Measurements from ENCODE around the gene NDUFS5.
"Not testable (repeated sequence)": the region's sequence is repeated elsewhere in the genome, so short reads cannot be mapped to it uniquely, and the experiment has no call there.

The NDUFS5 gene

DNA sequence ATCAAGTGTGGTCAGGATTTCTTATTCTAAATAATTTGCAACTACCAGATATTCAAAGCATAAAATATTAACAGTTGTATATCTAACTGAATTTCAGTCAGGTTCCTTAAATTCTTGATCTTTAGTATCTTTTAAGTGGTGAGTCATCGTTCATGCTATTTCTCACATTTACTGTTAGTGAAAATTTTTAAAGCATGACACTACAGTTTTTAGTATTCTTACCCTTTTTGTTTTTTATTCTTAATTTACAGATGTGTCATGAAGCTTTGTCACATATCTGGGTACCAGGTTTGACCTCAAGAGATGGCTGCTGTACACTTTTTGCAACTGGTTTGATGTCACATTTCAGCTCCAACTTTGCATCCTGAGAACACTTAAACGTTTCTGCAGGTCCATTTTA, 22.4 kb upstream of the NDUFS5 start:
- no peak overlapping the region for H3K14ac ChIP-seq (ENCODE audit: low read length in 2 of 2)
- DNase-seq = no peak
- no peak overlapping the region for H2BK5ac ChIP-seq (ENCODE audit: low read depth, low read length, poor library complexity, severe bottlenecking)
- H2AK5ac ChIP-seq (ENCODE audit: low read length, severe bottlenecking) = no peak overlapping the region
- H3K4ac ChIP-seq (ENCODE audit: low read depth in 1 of 2, low read length in 2 of 2) = no peak overlapping the region
- H2BK15ac ChIP-seq (ENCODE audit: low read depth, poor library complexity, severe bottlenecking) = no peak overlapping the region
- WGBS = 88% methylated on average over 1 of the region's 2 CpGs
- peaks cover 39 to 97% of the 10 kb centered on the region in 2 experiments for H3K36me3 ChIP-seq (ENCODE audit: control insufficient read depth in 1 of 2, insufficient read depth in 2 of 2, low read depth in 1 of 2, low read length in 2 of 2)
- peak overlapping the region; percentile 64 for H3K27ac ChIP-seq (ENCODE audit: low read length, poor library complexity, severe bottlenecking)
- H3K9me3 ChIP-seq (ENCODE audit: control insufficient read depth, low read length) = no peaks in the 10 kb centered on the region
- H3K4me3 ChIP-seq (ENCODE audit: insufficient read depth in 1 of 2, low read depth in 1 of 2, low read length in 2 of 2) = no peak overlapping the region
- H3K79me1 ChIP-seq (replicated peaks; ENCODE audit: low read length, poor library complexity, severe bottlenecking) = peaks cover 14% of the 10 kb centered on the region
- H3K18ac ChIP-seq (ENCODE audit: low read depth in 1 of 2, low read length in 2 of 2) = no peak overlapping the region
- H3K9ac ChIP-seq (ENCODE audit: low read length) = peak overlapping the region; percentile 48
- H3K23ac ChIP-seq (ENCODE audit: low read length in 2 of 2) = no peak overlapping the region
- H3K27me3 ChIP-seq (ENCODE audit: control insufficient read depth in 1 of 2, insufficient read depth in 1 of 2, low read length in 2 of 2) = no peaks in the 10 kb centered on the region
- no peak overlapping the region for H4K8ac ChIP-seq (ENCODE audit: low read length)
- no peak overlapping the region for H2BK120ac ChIP-seq (ENCODE audit: low read depth, low read length)
- H3K4me1 ChIP-seq (ENCODE audit: control insufficient read depth, insufficient read depth, low read depth, low read length) = peaks cover 4% of the 10 kb centered on the region
- no peak overlapping the region for H3K4me2 ChIP-seq (ENCODE audit: low read length, poor library complexity, severe bottlenecking)
- H2AFZ ChIP-seq (ENCODE audit: low read depth, low read length) = no peak overlapping the region
- no peak overlapping the region for H4K91ac ChIP-seq (ENCODE audit: low read length)
- H2BK12ac ChIP-seq (ENCODE audit: low read length in 2 of 2) = no peak overlapping the region

DNA sequence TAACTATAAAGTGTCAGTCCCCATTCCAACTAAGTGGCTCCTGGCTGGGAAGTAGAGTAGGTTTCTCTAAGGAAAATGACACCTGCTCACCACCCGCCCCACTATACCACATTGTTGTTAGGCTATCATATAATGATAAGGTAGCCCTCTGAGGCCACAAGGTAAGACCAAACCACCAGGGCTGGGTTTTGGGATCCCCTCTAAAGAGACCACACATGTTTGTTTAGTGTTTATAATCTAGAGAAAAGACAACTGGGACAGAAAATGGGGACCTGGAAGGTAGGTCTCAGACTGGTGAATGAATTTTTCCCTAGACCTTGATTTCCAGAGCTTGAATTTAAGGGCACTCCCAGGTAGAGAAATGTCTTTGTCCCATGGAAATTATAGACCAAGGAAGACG, 19.9 kb upstream of the NDUFS5 start:
- peaks cover 19% of the 10 kb centered on the region for H3K79me1 ChIP-seq (replicated peaks; ENCODE audit: low read length, poor library complexity, severe bottlenecking)
- no peak overlapping the region for H3K9ac ChIP-seq (ENCODE audit: low read length)
- H2BK120ac ChIP-seq (ENCODE audit: low read depth, low read length) = no peak overlapping the region
- no peak for DNase-seq
- H3K4me2 ChIP-seq (ENCODE audit: low read length, poor library complexity, severe bottlenecking) = no peak overlapping the region
- H4K91ac ChIP-seq (ENCODE audit: low read length) = no peak overlapping the region
- no peaks in the 10 kb centered on the region for H3K27me3 ChIP-seq (ENCODE audit: control insufficient read depth in 1 of 2, insufficient read depth in 1 of 2, low read length in 2 of 2)
- H3K36me3 ChIP-seq (ENCODE audit: control insufficient read depth in 1 of 2, insufficient read depth in 2 of 2, low read depth in 1 of 2, low read length in 2 of 2) = peaks cover 47 to 90% of the 10 kb centered on the region in 2 experiments
- H2BK12ac ChIP-seq (ENCODE audit: low read length in 2 of 2) = no peak overlapping the region
- H2BK5ac ChIP-seq (ENCODE audit: low read depth, low read length, poor library complexity, severe bottlenecking) = no peak overlapping the region
- no peak overlapping the region for H2AK5ac ChIP-seq (ENCODE audit: low read length, severe bottlenecking)
- H2BK15ac ChIP-seq (ENCODE audit: low read depth, poor library complexity, severe bottlenecking) = no peak overlapping the region
- WGBS = 100% methylated on average over 1 of the region's 2 CpGs
- no peak overlapping the region for H2AFZ ChIP-seq (ENCODE audit: low read depth, low read length)
- H3K4me1 ChIP-seq (ENCODE audit: control insufficient read depth, insufficient read depth, low read depth, low read length) = no peaks in the 10 kb centered on the region
- no peaks in the 10 kb centered on the region for H3K9me3 ChIP-seq (ENCODE audit: control insufficient read depth, low read length)
- no peak overlapping the region for H3K18ac ChIP-seq (ENCODE audit: low read depth in 1 of 2, low read length in 2 of 2)
- no peak overlapping the region for H3K4ac ChIP-seq (ENCODE audit: low read depth in 1 of 2, low read length in 2 of 2)
- H3K4me3 ChIP-seq (ENCODE audit: insufficient read depth in 1 of 2, low read depth in 1 of 2, low read length in 2 of 2) = no peak overlapping the region
- no peak overlapping the region for H3K27ac ChIP-seq (ENCODE audit: low read length, poor library complexity, severe bottlenecking)
- no peak overlapping the region for H3K14ac ChIP-seq (ENCODE audit: low read length in 2 of 2)
- H3K23ac ChIP-seq (ENCODE audit: low read length in 2 of 2) = no peak overlapping the region
- H4K8ac ChIP-seq (ENCODE audit: low read length) = no peak overlapping the region

DNA sequence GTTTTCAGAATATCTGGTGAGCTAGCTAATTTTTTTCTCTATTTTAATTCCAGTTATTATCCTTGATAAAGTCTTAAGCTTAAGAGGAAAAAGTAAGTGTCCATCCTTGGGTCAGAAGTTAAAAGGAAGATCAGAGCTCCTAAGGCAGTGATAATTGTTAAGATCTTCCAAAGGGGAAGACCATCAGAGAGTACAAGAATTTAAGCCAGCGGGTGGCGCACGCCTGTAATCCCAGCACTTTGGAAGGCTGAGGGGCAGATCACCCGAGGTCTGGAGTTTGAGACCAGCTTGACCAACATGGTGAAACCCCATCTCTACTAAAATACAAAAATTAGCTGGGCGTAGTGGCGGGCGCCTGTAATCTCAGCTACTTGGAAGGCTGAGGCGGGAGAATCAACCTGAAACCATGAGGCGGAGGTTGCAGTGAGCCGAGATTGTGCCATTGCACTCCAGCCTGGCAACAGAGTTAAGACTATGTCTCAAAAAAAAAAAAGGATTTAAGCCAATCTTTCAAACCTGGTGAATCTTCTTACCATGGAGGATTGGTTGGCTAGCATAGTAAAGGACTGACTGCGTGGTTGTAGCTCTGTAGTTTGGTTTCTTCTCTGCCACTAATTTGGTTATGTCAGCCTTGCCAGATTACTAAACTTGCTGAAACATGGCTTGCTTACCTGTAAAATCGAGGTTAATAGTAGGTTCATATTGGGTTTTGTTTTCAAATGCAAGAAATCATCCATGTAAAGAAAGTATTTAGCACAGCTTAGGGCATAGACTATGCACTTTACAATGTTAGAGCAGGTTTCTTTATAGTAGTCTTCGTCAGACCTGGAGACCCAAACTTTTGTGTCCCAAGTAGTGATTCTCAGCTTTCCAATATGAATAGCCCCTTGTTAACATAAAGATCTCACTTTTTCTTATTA, 19.2 kb upstream of the NDUFS5 start:
- Histone ChIP-seq H3K9me3 (ENCODE audit: control insufficient read depth, low read length) (no peaks in the 10 kb centered on the region), H2BK120ac (ENCODE audit: low read depth, low read length) (no peak overlapping the region), H3K36me3 (ENCODE audit: control insufficient read depth in 1 of 2, insufficient read depth in 2 of 2, low read depth in 1 of 2, low read length in 2 of 2) (peaks cover 45 to 87% of the 10 kb centered on the region in 2 experiments), H2BK15ac (ENCODE audit: low read depth, poor library complexity, severe bottlenecking) (no peak overlapping the region), H3K23ac (ENCODE audit: low read length in 2 of 2) (no peak overlapping the region), H3K27me3 (ENCODE audit: control insufficient read depth in 1 of 2, insufficient read depth in 1 of 2, low read length in 2 of 2) (no peaks in the 10 kb centered on the region), H3K18ac (ENCODE audit: low read depth in 1 of 2, low read length in 2 of 2) (no peak overlapping the region), H4K8ac (ENCODE audit: low read length) (no peak overlapping the region), H3K4me3 (ENCODE audit: insufficient read depth in 1 of 2, low read depth in 1 of 2, low read length in 2 of 2) (no peak overlapping the region), H2BK12ac (ENCODE audit: low read length in 2 of 2) (no peak overlapping the region), H2BK5ac (ENCODE audit: low read depth, low read length, poor library complexity, severe bottlenecking) (no peak overlapping the region), H2AK5ac (ENCODE audit: low read length, severe bottlenecking) (no peak overlapping the region), H3K4ac (ENCODE audit: low read depth in 1 of 2, low read length in 2 of 2) (no peak overlapping the region), H2AFZ (ENCODE audit: low read depth, low read length) (no peak overlapping the region), H3K79me1 (replicated peaks; ENCODE audit: low read length, poor library complexity, severe bottlenecking) (peaks cover 17% of the 10 kb centered on the region), H3K4me2 (ENCODE audit: low read length, poor library complexity, severe bottlenecking) (no peak overlapping the region), H3K4me1 (ENCODE audit: control insufficient read depth, insufficient read depth, low read depth, low read length) (no peaks in the 10 kb centered on the region), H3K9ac (ENCODE audit: low read length) (no peak overlapping the region), H3K27ac (ENCODE audit: low read length, poor library complexity, severe bottlenecking) (no peak overlapping the region), H4K91ac (ENCODE audit: low read length) (no peak overlapping the region), H3K14ac (ENCODE audit: low read length in 2 of 2) (no peak overlapping the region)
- 97% methylated on average over 12 of the region's 13 CpGs for WGBS
- no peak for DNase-seq

DNA sequence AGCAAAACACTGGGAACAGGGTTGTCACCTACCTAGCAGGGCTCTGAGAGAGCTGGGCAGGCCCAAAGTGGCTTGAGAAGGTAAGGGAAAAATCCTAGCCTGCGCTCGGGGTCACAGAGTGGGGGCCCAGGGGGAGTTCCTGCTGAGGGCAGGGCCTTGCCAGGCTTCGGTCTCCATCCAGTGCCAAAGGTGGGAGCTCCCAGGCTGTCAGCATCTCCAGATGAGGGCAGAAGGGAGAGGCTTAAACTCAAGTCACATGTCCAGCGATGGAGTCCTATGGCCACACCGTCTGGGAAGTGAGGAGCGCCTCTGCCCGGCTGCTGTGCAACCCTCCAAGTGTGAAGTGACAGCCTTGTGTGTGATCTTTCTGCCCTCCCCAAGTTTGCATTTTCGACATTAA, 11.2 kb upstream of the NDUFS5 start:
- H3K27me3 ChIP-seq (ENCODE audit: control insufficient read depth in 1 of 2, insufficient read depth in 1 of 2, low read length in 2 of 2); H3K4ac ChIP-seq (ENCODE audit: low read depth in 1 of 2, low read length in 2 of 2); H3K4me2 ChIP-seq (ENCODE audit: low read length, poor library complexity, severe bottlenecking); H3K14ac ChIP-seq (ENCODE audit: low read length in 2 of 2); H3K9me3 ChIP-seq (ENCODE audit: control insufficient read depth, low read length); H3K18ac ChIP-seq (ENCODE audit: low read depth in 1 of 2, low read length in 2 of 2); H2AK5ac ChIP-seq (ENCODE audit: low read length, severe bottlenecking); H2AFZ ChIP-seq (ENCODE audit: low read depth, low read length); H3K4me3 ChIP-seq (ENCODE audit: insufficient read depth in 1 of 2, low read depth in 1 of 2, low read length in 2 of 2); DNase-seq; H3K27ac ChIP-seq (ENCODE audit: low read length, poor library complexity, severe bottlenecking); H2BK120ac ChIP-seq (ENCODE audit: low read depth, low read length); H4K91ac ChIP-seq (ENCODE audit: low read length); H2BK12ac ChIP-seq (ENCODE audit: low read length in 2 of 2); H3K79me1 ChIP-seq (replicated peaks; ENCODE audit: low read length, poor library complexity, severe bottlenecking); H4K8ac ChIP-seq (ENCODE audit: low read length); H2BK5ac ChIP-seq (ENCODE audit: low read depth, low read length, poor library complexity, severe bottlenecking); H3K4me1 ChIP-seq (ENCODE audit: control insufficient read depth, insufficient read depth, low read depth, low read length); H3K9ac ChIP-seq (ENCODE audit: low read length); H2BK15ac ChIP-seq (ENCODE audit: low read depth, poor library complexity, severe bottlenecking); H3K23ac ChIP-seq (ENCODE audit: low read length in 2 of 2): not testable (repeated sequence)
- peaks cover 26 to 27% of the 10 kb centered on the region in 2 experiments for H3K36me3 ChIP-seq (ENCODE audit: control insufficient read depth in 1 of 2, insufficient read depth in 2 of 2, low read depth in 1 of 2, low read length in 2 of 2)
- 92% methylated on average over 6 of the region's 8 CpGs for WGBS

Data from mesenchymal stem cell (in vitro differentiated cells and primary cell).